Endothelial cell (in vitro differentiated cells): Measurements from ENCODE around the gene KCNJ5. TPM values are rescaled to one million over a fixed set of nuclear protein-coding genes. Genes with fewer than 3 reads are reported as not detected.

Experiments used
- DNase-seq: peaks from one replicate; pipeline ENCODE4 v3.0.0; 2021; ENCODE audit warnings: low spot score
- H3K27ac Mint-ChIP-seq: one replicate; pipeline ENCODE4 v1.8.0; 2021; ENCODE audit warnings: mixed read lengths, inconsistent platforms; ENCODE audit not compliant: unreplicated experiment
- H3K27me3 Mint-ChIP-seq: one replicate; pipeline ENCODE4 v1.8.0; 2021; ENCODE audit warnings: mild to moderate bottlenecking, moderate library complexity, mixed read lengths, inconsistent platforms; ENCODE audit not compliant: unreplicated experiment
- H3K36me3 Mint-ChIP-seq: one replicate; pipeline ENCODE4 v1.8.0; 2021; ENCODE audit warnings: mild to moderate bottlenecking, low read depth, mixed read lengths, inconsistent platforms; ENCODE audit not compliant: unreplicated experiment
- H3K4me1 Mint-ChIP-seq: one replicate; pipeline ENCODE4 v1.8.0; 2021; ENCODE audit warnings: mild to moderate bottlenecking, mixed read lengths, inconsistent platforms; ENCODE audit not compliant: unreplicated experiment
- H3K4me3 Mint-ChIP-seq: one replicate; pipeline ENCODE4 v1.8.0; 2021; ENCODE audit warnings: mild to moderate bottlenecking, mixed read lengths, inconsistent platforms; ENCODE audit not compliant: unreplicated experiment
- H3K9me3 Mint-ChIP-seq: one replicate; pipeline ENCODE4 v1.8.0; 2021; ENCODE audit warnings: mixed read lengths, inconsistent platforms; ENCODE audit not compliant: unreplicated experiment
- CTCF ChIP-seq: fragments of 200-600 bp; sonication (generic); IDR thresholded peaks from one replicate; pipeline ENCODE4 v1.5.0; 2021; ENCODE audit warnings: antibody characterized with exemption; ENCODE audit not compliant: unreplicated experiment
- total RNA-seq: library from RNA; stranded (reverse); fragmentation: NEBNext Ultra II Directional; extraction: Animal tissue kit (Norgen Biotek cat#: 25700); gene quantifications from one replicate; pipeline ENCODE4 v1.2.1, GENCODE V29; 2021; ENCODE audit not compliant: unreplicated experiment

Gene KCNJ5
- total RNA-seq, 1 donor from 2014 or later = 0.05 TPM

- Mint-ChIP-seq H3K27ac (no peak overlapping the region), H3K4me3 (no peak overlapping the region), H3K4me1 (peaks cover 4% of the 10 kb centered on the region), H3K9me3 (no peaks in the 10 kb centered on the region), H3K36me3 (no peaks in the 10 kb centered on the region), H3K27me3 (peaks cover 12% of the 10 kb centered on the region)
- DNase-seq = no peak
- no peak for TF ChIP-seq CTCF
These were observed 5.2 kb downstream of the KCNJ5 start for GRCh38 chr11:128896356-128896755.

GRCh38 chr11:128897826-128898225, 6.7 kb downstream of the KCNJ5 start:
- H3K4me1 Mint-ChIP-seq = peaks cover 17% of the 10 kb centered on the region
- TF ChIP-seq CTCF = no peak
- DNase-seq = no peak
- no peak overlapping the region for H3K4me3 Mint-ChIP-seq
- H3K36me3 Mint-ChIP-seq = no peaks in the 10 kb centered on the region
- no peak overlapping the region for H3K27ac Mint-ChIP-seq
- H3K9me3 Mint-ChIP-seq = no peaks in the 10 kb centered on the region
- peaks cover 19% of the 10 kb centered on the region for H3K27me3 Mint-ChIP-seq

GRCh38 chr11:128898580-128899344, 7.6 kb downstream of the KCNJ5 start:
- H3K27me3 Mint-ChIP-seq = peaks cover 22% of the 10 kb centered on the region
- DNase-seq = no peak
- peaks cover 26% of the 10 kb centered on the region for H3K4me1 Mint-ChIP-seq
- no peak overlapping the region for H3K4me3 Mint-ChIP-seq
- H3K27ac Mint-ChIP-seq = no peak overlapping the region
- no peaks in the 10 kb centered on the region for H3K36me3 Mint-ChIP-seq
- H3K9me3 Mint-ChIP-seq = no peaks in the 10 kb centered on the region
- no peak for TF ChIP-seq CTCF

- Mint-ChIP-seq H3K9me3 (no peaks in the 10 kb centered on the region), H3K27me3 (peaks cover 30% of the 10 kb centered on the region)
- no peak for TF ChIP-seq CTCF
These were observed 9.3 kb downstream of the KCNJ5 start for GRCh38 chr11:128900468-128900867.

More at GRCh38 chr11:128900468-128900867, 9.3 kb downstream of the KCNJ5 start:
- DNase-seq = no peak
- Mint-ChIP-seq H3K27ac (no peak overlapping the region), H3K36me3 (no peaks in the 10 kb centered on the region), H3K4me3 (no peak overlapping the region), H3K4me1 (peaks cover 31% of the 10 kb centered on the region)
